Pancreas (tissue), 10 donors: Measurements from ENCODE around the gene VWF. TPM values are rescaled to one million over a fixed set of nuclear protein-coding genes. Genes with fewer than 3 reads are reported as not detected.

Experiments used
- ATAC-seq, 4 donors: fragments of 200-7000 bp; cut with Tn5 transposase; one replicate each; pipeline versions ENCODE4 v1.8.0 to v1.9.1; 2020; ENCODE audit warnings: mild to moderate bottlenecking in 4 of 4, moderate library complexity in 4 of 4
- DNase-seq, 6 donors: peaks; one replicate each; pipeline ENCODE4 v3.0.0-alpha.2; 2020
- FAIRE-seq: peaks from 2 replicates; lab custom pipeline; 2012; peaks lifted over from hg19 to GRCh38; lab: Jason Lieb, UNC
- H3K27ac ChIP-seq, 4 donors: fragments of 200-600 bp; sonication (generic); 1 replicate in 3 of 4; 2 replicates in 1 of 4; pipeline versions ENCODE4 v1.5.0 to v1.8.0; 2020
- H3K27me3 ChIP-seq, 4 donors: fragments of 200-600 bp; one replicate each; pipeline ENCODE4 v1.8.0; 2021
- H3K36me3 ChIP-seq, 3 donors: fragments of 200-600 bp; sonication (generic) in 1 of 3; one replicate each; pipeline versions ENCODE4 v1.5.0 to v1.8.0; 2020 to 2021
- H3K4me1 ChIP-seq, 3 donors: fragments of 200-600 bp; one replicate each; pipeline ENCODE4 v1.8.0; 2021
- H3K4me3 ChIP-seq, 4 donors: fragments of 200-600 bp; sonication (generic) in 2 of 4; one replicate each; pipeline versions ENCODE4 v1.5.0 to v1.8.0; 2020 to 2021
- H3K9me3 ChIP-seq, 4 donors: fragments of 200-600 bp; one replicate each; pipeline ENCODE4 v1.8.0; 2021
- WGBS, 2 donors: extraction: QIAGEN DNeasy Blood & Tissue Kit; methylation state at CpG; one replicate each; pipeline ENCODE4 v1.1.7; 2013; 5-methylcytosine and 5-hydroxymethylcytosine counted together
- intact Hi-C, 3 donors: fragments of 100-400 bp; cut with DNase I; formaldehyde crosslinking; loops; one replicate each; pipeline versions ENCODE4 v1.11.1 to v1.14.2; 2022
- polyA plus RNA-seq, 2 donors: library from polyadenylated mRNA; stranded (reverse); fragments of 200-250 nt; gene quantifications; one replicate each; pipeline ENCODE4 v1.2.3, GENCODE V29; 2013
- total RNA-seq, 6 donors: library from RNA; stranded (reverse); fragmentation: NEBNext Ultra II Directional in 4 of 6; extraction: Animal tissue kit (Norgen Biotek cat#: 25700) in 4 of 6; gene quantifications; one replicate each; pipeline versions ENCODE4 v1.2.1 to v1.2.4, GENCODE V29; 2021 to 2023
- TF ChIP-seq, protein P1 (sequence below), 4 donors: fragments of 200-600 bp; sonication (generic) in 3 of 4; IDR thresholded peaks; one replicate each; pipeline versions ENCODE4 v1.5.0 to v1.8.0; 2021; ENCODE audit warnings: antibody characterized with exemption in 4 of 4
- donor health status: healthy with polysubstance abuse.
- donor health status: DM: no; HTN: no; CAD: no; lungs with moderate emphysema.
- donor health status: DM: no; HTN: no; CAD: no.
- donor health status: control.
- donor health status: control.
- donor health status: Bipolar disorder and iron deficiency.
- donor health status: DM: yes; HTN: yes; CAD: no.
- donor health status: DM: no; HTN: no; CAD: no.
- donor health status: DM: no; HTN: no; CAD: no.
- donor health status: DM: yes; HTN: yes; CAD: no.

The VWF gene
- total and polyA plus RNA-seq, 8 donors, result 15.9 to 53.1 (median 29.1) TPM

DNA sequence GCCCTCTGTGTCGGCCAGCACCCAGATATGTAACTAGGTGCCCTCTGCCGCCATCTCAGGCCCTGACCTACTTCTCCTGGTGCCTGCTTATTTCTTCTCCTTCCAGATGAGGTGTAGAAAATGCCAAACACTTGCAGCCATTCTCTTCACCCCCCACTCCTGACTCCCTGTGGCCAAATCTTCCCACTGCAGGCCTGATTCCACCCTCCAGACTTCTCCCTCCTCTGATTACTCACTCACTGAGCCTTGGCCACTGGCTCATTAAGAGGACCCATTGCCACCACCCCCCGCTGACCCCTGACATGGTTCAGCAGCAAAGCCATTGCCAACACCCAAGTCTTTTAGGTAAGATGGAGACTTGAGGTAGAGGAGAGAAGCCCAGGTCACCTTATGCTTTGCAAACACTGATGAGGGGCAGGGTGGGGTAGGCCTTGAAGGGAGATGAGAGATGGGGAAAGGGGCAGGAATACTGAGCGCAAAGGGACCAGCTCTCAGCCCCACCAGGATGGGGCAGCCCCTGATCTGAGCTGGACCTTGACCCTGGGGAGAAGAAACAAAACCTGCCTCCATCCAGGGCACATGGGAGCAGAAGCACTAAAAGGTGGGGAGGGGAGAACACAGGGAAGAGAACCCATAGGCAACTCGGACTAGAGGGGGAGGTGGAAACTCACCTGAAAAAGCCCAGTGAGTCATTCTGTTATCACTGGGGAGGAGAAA, 154.3 kb downstream of the VWF start:
- no peak overlapping the region for H3K4me3 ChIP-seq
- FAIRE-seq (no peak), DNase-seq (no peak), ATAC-seq (no peak)
- H3K4me1 ChIP-seq, result no peaks in the 10 kb centered on the region
- TF ChIP-seq, protein P1, sequence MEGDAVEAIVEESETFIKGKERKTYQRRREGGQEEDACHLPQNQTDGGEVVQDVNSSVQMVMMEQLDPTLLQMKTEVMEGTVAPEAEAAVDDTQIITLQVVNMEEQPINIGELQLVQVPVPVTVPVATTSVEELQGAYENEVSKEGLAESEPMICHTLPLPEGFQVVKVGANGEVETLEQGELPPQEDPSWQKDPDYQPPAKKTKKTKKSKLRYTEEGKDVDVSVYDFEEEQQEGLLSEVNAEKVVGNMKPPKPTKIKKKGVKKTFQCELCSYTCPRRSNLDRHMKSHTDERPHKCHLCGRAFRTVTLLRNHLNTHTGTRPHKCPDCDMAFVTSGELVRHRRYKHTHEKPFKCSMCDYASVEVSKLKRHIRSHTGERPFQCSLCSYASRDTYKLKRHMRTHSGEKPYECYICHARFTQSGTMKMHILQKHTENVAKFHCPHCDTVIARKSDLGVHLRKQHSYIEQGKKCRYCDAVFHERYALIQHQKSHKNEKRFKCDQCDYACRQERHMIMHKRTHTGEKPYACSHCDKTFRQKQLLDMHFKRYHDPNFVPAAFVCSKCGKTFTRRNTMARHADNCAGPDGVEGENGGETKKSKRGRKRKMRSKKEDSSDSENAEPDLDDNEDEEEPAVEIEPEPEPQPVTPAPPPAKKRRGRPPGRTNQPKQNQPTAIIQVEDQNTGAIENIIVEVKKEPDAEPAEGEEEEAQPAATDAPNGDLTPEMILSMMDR (IDR thresholded peaks at IDR 0.05), result no peak
- intact Hi-C loops, result no loop called here
- no peaks in the 10 kb centered on the region for H3K9me3 ChIP-seq
- WGBS, 2 donors, result 75 to 77% methylated on average over 5 of the region's 5 CpGs
- no peaks in the 10 kb centered on the region for H3K27me3 ChIP-seq
- no peaks in the 10 kb centered on the region for H3K36me3 ChIP-seq
- no peak overlapping the region for H3K27ac ChIP-seq

DNA sequence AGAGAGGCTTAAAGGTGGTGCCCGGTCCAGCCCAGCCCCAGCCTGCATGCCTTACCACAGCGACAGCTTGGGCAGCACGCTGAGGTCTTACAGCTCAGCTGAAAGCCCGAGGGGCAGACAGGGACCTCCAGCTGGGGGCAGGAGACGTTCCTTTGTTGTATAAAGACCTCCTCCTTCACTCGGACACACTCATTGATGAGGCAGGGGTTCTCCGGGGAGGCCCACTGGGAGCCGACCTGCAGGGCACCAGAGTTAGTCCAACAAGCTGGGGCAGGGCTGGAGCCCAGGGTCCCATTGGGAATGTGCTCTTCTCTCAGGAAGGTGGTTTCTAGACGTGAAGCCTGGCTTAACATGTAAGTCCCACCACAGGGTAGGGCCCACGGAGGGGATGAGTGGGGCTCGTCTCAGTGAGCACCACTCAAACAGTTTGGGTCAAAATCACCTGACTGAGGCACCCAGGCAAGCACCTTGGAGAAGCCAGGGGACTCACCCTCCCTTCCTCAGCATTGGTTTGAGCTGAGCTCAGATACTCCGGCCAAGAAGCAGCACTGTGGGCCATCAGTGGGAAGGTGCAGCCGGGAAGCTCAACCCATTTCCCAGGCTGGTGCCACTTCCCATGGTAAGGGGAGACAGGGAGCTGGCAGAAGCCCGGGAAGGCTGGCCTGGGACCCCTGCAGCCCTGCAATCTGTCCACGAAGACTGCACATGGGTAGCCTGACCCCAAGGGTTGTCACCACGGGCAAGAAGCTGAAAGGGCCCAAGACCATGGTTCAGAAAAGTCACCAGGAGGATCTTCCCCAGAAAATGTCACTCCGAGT, 155.1 kb downstream of the VWF start:
- 61 to 63% methylated on average over 17 of the region's 17 CpGs for WGBS, 2 donors
- no peaks in the 10 kb centered on the region for H3K9me3 ChIP-seq
- FAIRE-seq (no peak), ATAC-seq (no peak), DNase-seq (no peak)
- H3K27ac ChIP-seq, result no peak overlapping the region
- no peaks in the 10 kb centered on the region for H3K27me3 ChIP-seq
- H3K4me1 ChIP-seq, result no peaks in the 10 kb centered on the region
- H3K4me3 ChIP-seq, result no peak overlapping the region
- no peaks in the 10 kb centered on the region for H3K36me3 ChIP-seq
- intact Hi-C loops, result no loop called here
- TF ChIP-seq, protein P1 (IDR thresholded peaks at IDR 0.05), result no peak

DNA sequence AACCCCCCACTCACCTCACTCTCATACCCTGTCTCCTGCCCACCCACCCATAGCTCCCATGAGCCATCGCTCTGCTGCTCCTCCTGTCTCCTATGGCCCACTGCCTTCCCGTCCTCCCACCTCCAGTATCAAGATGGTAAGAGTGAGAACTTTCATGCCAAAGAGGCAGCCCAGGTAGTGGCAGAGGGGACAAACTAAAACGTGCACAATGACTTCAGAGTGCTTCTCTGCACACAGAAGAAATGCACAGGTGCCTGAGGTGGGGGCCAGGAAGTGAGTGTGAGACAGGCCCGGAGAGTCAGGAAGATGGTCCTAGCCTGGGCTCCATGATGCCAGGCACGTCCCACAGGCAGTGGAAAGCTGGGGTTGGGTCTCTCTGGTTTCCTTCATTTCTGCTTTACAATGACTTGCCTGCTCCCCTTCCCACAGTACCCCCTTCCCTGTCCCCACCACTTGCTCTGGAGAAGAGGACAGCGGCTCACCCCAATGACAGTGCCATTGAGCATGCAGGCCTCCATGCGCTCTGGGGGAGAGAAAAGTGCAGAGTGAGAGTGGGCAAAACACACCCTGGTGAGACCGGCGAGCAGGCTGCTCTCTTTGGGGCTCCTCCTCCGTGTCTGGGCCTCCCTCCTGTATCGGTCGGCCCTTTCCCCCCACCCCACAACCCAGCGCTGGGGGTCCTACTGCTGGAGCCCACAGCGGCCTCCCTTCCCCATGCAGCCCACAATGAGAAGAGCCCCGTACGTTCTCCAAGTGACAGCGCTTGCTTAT, 156.6 kb downstream of the VWF start:
- ATAC-seq (no peak), DNase-seq (no peak), FAIRE-seq (no peak)
- no peaks in the 10 kb centered on the region for H3K4me1 ChIP-seq
- 65 to 79% methylated on average over 17 of the region's 17 CpGs for WGBS, 2 donors
- intact Hi-C loops, result no loop called here
- no peaks in the 10 kb centered on the region for H3K27me3 ChIP-seq
- H3K9me3 ChIP-seq, result no peaks in the 10 kb centered on the region
- no peak overlapping the region for H3K4me3 ChIP-seq
- TF ChIP-seq, protein P1 (IDR thresholded peaks at IDR 0.05), result no peak
- no peak overlapping the region for H3K27ac ChIP-seq
- H3K36me3 ChIP-seq, result no peaks in the 10 kb centered on the region

DNA sequence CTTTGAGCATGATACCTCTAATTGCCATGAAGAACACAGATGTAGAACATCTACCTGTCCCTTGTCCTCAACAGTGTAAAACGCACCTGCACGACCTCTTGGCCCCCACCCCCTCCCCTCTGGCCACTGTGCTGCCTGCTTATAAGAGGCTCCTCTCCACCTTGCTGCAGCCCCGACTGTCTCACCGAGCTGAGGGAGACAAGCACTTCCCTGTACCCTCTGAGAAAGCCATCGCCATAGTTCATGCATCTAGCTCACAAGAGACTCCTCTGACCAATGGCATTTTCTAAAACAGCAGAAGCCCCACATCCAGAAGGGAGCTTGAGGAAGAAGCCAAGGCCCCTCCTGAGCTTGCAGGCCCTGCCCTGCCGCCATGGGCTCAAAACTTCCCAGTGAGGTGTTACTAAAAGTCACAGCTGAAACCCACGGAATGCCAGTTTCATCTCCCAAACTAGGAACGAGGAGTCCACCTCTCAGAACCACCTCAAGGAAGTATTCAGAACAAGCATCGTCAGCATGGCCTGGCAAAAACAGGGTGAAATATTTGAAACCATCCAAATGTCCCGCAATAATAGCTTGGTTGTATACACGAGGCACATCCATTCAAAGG, 157.9 kb downstream of the VWF start:
- no peak overlapping the region for H3K4me3 ChIP-seq
- no peaks in the 10 kb centered on the region for H3K9me3 ChIP-seq
- H3K27me3 ChIP-seq, result peaks cover 0 to 3% (median 0%) of the 10 kb centered on the region in 4 donors
- FAIRE-seq, result no peak
- 58 to 65% methylated on average over 11 of the region's 11 CpGs for WGBS, 2 donors
- no peak overlapping the region for H3K27ac ChIP-seq
- intact Hi-C loops, result no loop called here
- H3K4me1 ChIP-seq, result no peaks in the 10 kb centered on the region
- TF ChIP-seq, protein P1 (IDR thresholded peaks at IDR 0.05), result no peak
- DNase-seq, result no peak
- no peak for ATAC-seq
- no peaks in the 10 kb centered on the region for H3K36me3 ChIP-seq
